ACC112 (cell line): ENCODE measurements around the gene TSFM.
"Not testable (repeated sequence)": the region's sequence is repeated elsewhere in the genome, so short reads cannot be mapped to it uniquely, and the experiment has no call there.

Experiments
- H2AFZ ChIP-seq: fragments of 200-600 bp; sonication (generic); one replicate; pipeline ENCODE4 v1.6.0; 2017; ENCODE audit warnings: antibody characterized with exemption, low read length; ENCODE audit not compliant: unreplicated experiment
- H3K27ac ChIP-seq: fragments of 200-600 bp; sonication (generic); 2 replicates; pipeline ENCODE4 v1.5.1; 2014; ENCODE audit warnings: low read depth, mild to moderate bottlenecking, antibody characterized with exemption, low read length, moderate library complexity
- H3K27me3 ChIP-seq: fragments of 200-600 bp; sonication (generic); 2 replicates; pipeline ENCODE4 v1.6.1; 2014; ENCODE audit warnings: mild to moderate bottlenecking, antibody characterized with exemption, low read length, moderate library complexity, mixed read lengths; ENCODE audit not compliant: insufficient read depth
- H3K36me3 ChIP-seq: fragments of 200-600 bp; sonication (generic); 2 replicates; pipeline ENCODE4 v1.6.1; 2016; ENCODE audit warnings: mild to moderate bottlenecking, antibody characterized with exemption, low read length, moderate library complexity, mixed read lengths; ENCODE audit not compliant: insufficient read depth
- H3K4me1 ChIP-seq: fragments of 200-600 bp; sonication (generic); one replicate; pipeline ENCODE4 v1.6.1; 2016; ENCODE audit warnings: low read length, mixed read lengths; ENCODE audit not compliant: insufficient read depth, unreplicated experiment, control insufficient read depth
- H3K4me3 ChIP-seq: fragments of 200-600 bp; sonication (generic); 2 replicates; pipeline ENCODE4 v1.5.1; 2014; ENCODE audit warnings: mild to moderate bottlenecking, low read depth, low read length
- H3K79me2 ChIP-seq: fragments of 200-600 bp; sonication (generic); one replicate; pipeline ENCODE4 v1.6.0; 2016; ENCODE audit warnings: low read length; ENCODE audit not compliant: control insufficient read depth, unreplicated experiment, insufficient read depth

The TSFM gene

GRCh38 chr12:57772429-57773322 lies 9.9 kb upstream of the TSFM start, which contains the start of gene EEF1AKMT3:
Gene EEF1AKMT3 (plus strand): TSS chr12:57772614. CDS start chr12:57772725, 111 bp downstream.
- H3K36me3 ChIP-seq, result peaks cover 2% of the 10 kb centered on the region; the same call in 1 of the 2 replicates
- H3K27ac ChIP-seq, result peak within 1 kb of the TSS; percentile 74
- peaks cover 9% of the 10 kb centered on the region for H3K79me2 ChIP-seq
- H3K4me1 ChIP-seq, result no peaks in the 10 kb centered on the region
- H2AFZ ChIP-seq, result peak within 1 kb of the TSS; percentile 93
- peak within 1 kb of the TSS; percentile 75 for H3K4me3 ChIP-seq
- no peaks in the 10 kb centered on the region for H3K27me3 ChIP-seq

GRCh38 chr12:57774634-57775033 lies 8.0 kb upstream of the TSFM start:
- not testable (repeated sequence) for H3K4me3 ChIP-seq, H2AFZ ChIP-seq, H3K27me3 ChIP-seq, H3K36me3 ChIP-seq, H3K79me2 ChIP-seq, H3K27ac ChIP-seq, H3K4me1 ChIP-seq

- peaks cover 5% of the 10 kb centered on the region for H3K4me1 ChIP-seq
- H2AFZ ChIP-seq, result no peak overlapping the region
- H3K27me3 ChIP-seq, result no peaks in the 10 kb centered on the region
- H3K4me3 ChIP-seq, result no peak overlapping the region
- H3K36me3 ChIP-seq, result peaks cover 2% of the 10 kb centered on the region; the same call in 1 of the 2 replicates
- H3K79me2 ChIP-seq, result peaks cover 9% of the 10 kb centered on the region
- H3K27ac ChIP-seq, result no peak overlapping the region
Measured at GRCh38 chr12:57775044-57775443, 7.5 kb upstream of the TSFM start.

- Histone ChIP-seq H2AFZ (no peak overlapping the region), H3K27ac (no peak overlapping the region), H3K79me2 (peaks cover 9% of the 10 kb centered on the region), H3K4me1 (peaks cover 5% of the 10 kb centered on the region), H3K4me3 (no peak overlapping the region), H3K36me3 (peaks cover 2% of the 10 kb centered on the region; the same call in 1 of the 2 replicates), H3K27me3 (no peaks in the 10 kb centered on the region)
Measured at GRCh38 chr12:57775563-57776246, 6.9 kb upstream of the TSFM start.

- Histone ChIP-seq H2AFZ (no peak overlapping the region), H3K4me1 (peaks cover 5% of the 10 kb centered on the region), H3K36me3 (peaks cover 2% of the 10 kb centered on the region; the same call in 1 of the 2 replicates)
Measured at GRCh38 chr12:57776247-57776587, 6.4 kb upstream of the TSFM start.

GRCh38 chr12:57777367-57777766 lies 5.2 kb upstream of the TSFM start:
- peaks cover 5% of the 10 kb centered on the region for H3K4me1 ChIP-seq
- no peak overlapping the region for H2AFZ ChIP-seq
- H3K27me3 ChIP-seq, result no peaks in the 10 kb centered on the region
- H3K79me2 ChIP-seq, result peaks cover 9% of the 10 kb centered on the region
- no peak overlapping the region for H3K4me3 ChIP-seq
- no peak overlapping the region for H3K27ac ChIP-seq
- peaks cover 2% of the 10 kb centered on the region; the same call in 1 of the 2 replicates for H3K36me3 ChIP-seq

More at GRCh38 chr12:57776247-57776587, 6.4 kb upstream of the TSFM start:
- H3K27me3 ChIP-seq, result no peaks in the 10 kb centered on the region
- peaks cover 9% of the 10 kb centered on the region for H3K79me2 ChIP-seq
- no peak overlapping the region for H3K4me3 ChIP-seq
- no peak overlapping the region for H3K27ac ChIP-seq

- Histone ChIP-seq H3K79me2 (peaks cover 9% of the 10 kb centered on the region), H3K36me3 (peaks cover 2% of the 10 kb centered on the region; the same call in 1 of the 2 replicates), H2AFZ (no peak overlapping the region), H3K27ac (no peak overlapping the region), H3K27me3 (no peaks in the 10 kb centered on the region), H3K4me3 (no peak overlapping the region), H3K4me1 (peaks cover 5% of the 10 kb centered on the region)
Measured at GRCh38 chr12:57777911-57778310, 4.7 kb upstream of the TSFM start.

GRCh38 chr12:57779736-57780135 lies 2.9 kb upstream of the TSFM start:
- no peak overlapping the region for H3K27ac ChIP-seq

DNA sequence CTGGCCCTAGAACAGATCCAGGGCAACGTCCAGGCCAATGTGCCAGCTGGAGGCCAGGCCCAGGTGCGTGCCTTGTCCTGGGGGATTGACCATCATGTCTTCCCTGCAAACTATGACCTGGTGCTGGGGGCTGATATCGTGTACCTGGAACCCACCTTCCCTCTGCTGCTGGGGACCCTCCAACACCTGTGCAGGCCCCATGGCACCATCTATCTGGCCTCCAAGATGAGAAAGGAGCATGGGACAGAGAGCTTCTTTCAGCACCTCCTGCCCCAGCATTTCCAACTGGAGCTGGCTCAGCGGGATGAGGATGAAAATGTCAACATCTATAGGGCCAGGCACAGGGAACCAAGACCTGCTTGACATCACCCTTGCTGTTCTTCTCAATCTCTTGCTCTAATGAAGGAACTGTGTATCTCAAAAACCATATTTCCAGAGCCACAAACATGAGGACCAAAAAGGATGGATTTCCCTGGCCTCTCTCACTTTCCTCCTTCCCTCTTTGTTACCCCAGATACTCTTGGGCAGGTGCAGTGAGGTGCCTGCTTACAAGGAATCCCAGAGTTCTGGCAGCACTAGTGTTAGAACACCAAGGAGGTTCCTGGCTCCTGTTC lies 2.2 kb upstream of the TSFM start:
- Histone ChIP-seq H3K36me3 (peaks cover 2% of the 10 kb centered on the region; the same call in 1 of the 2 replicates), H3K79me2 (peaks cover 14% of the 10 kb centered on the region), H3K4me3 (no peak overlapping the region), H3K27me3 (no peaks in the 10 kb centered on the region), H3K27ac (no peak overlapping the region), H2AFZ (no peak overlapping the region), H3K4me1 (peaks cover 10% of the 10 kb centered on the region)

More at GRCh38 chr12:57779736-57780135, 2.9 kb upstream of the TSFM start:
- no peak overlapping the region for H3K4me3 ChIP-seq
- H3K79me2 ChIP-seq, result peaks cover 14% of the 10 kb centered on the region
- H2AFZ ChIP-seq, result no peak overlapping the region
- H3K4me1 ChIP-seq, result peaks cover 10% of the 10 kb centered on the region
- H3K27me3 ChIP-seq, result no peaks in the 10 kb centered on the region
- H3K36me3 ChIP-seq, result peaks cover 2% of the 10 kb centered on the region; the same call in 1 of the 2 replicates

DNA sequence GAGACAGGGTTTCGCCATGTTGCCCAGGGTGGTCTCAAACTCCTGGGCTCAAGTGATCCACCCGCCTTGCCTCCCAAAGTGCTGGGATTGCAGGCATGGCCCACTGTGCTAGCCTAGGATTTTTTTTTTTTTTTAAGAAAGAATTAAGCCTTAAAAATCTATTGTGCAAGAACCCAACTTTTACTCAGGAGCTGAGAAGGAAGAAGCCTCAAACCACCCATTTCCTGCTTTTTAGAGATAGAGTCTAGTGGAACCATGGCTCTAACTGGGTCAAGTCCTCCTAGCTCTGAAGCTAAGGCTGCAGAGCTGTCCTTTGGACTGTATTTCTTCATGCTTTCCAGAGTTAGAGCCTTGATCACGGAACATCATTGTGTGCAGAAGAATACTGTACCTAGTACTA lies 1.3 kb upstream of the TSFM start:
- Histone ChIP-seq H3K27ac (no peak overlapping the region), H3K79me2 (peaks cover 17% of the 10 kb centered on the region), H3K4me1 (peaks cover 10% of the 10 kb centered on the region), H2AFZ (no peak overlapping the region), H3K4me3 (no peak overlapping the region), H3K36me3 (peaks cover 8% of the 10 kb centered on the region; the same call in 1 of the 2 replicates), H3K27me3 (no peaks in the 10 kb centered on the region)
